ENCODE measurements around the gene WWC2. TPM values are rescaled to one million over a fixed set of nuclear protein-coding genes. Genes with fewer than 3 reads are reported as not detected.

WWC2 gene
- total RNA-seq, 1 experiment from 2014 or later, result 80.3 TPM

GRCh38 chr4:183178201-183178600 is 79.1 kb downstream of the WWC2 start:
- ChIA-PET POLR2A (no interaction called here), CTCF (no interaction called here)
- no peaks in the 10 kb centered on the region for H3K36me3 ChIP-seq (ENCODE audit: control insufficient read depth, insufficient read depth, low read length)
- ATAC-seq, result no peak
- in situ Hi-C loops (cut with HindIII; ENCODE audit: low pct_unique_long_range_greater_than_20kb, low sequenced_read_pairs) (no loop called here), intact Hi-C loops (cut with micrococcal nuclease; ENCODE audit: unreplicated experiment) (no loop called here)
- H3K4me1 ChIP-seq (ENCODE audit: control insufficient read depth, insufficient read depth, low read length), result peaks cover 61% of the 10 kb centered on the region
- H3K4me3 ChIP-seq (ENCODE audit: low read depth in 2 of 2, low read length in 2 of 2), result no peak overlapping the region
- BruUV-seq (replicated peaks), result no TSS peak
- no peaks in the 10 kb centered on the region for H3K27me3 ChIP-seq (ENCODE audit: control insufficient read depth, insufficient read depth, low read length)
- H3K9me3 ChIP-seq (ENCODE audit: control insufficient read depth, insufficient read depth, low read depth, low read length), result no peaks in the 10 kb centered on the region
- DNase-seq (ENCODE audit: low read depth, low spot score), result no peak
- TF ChIP-seq, protein P1, sequence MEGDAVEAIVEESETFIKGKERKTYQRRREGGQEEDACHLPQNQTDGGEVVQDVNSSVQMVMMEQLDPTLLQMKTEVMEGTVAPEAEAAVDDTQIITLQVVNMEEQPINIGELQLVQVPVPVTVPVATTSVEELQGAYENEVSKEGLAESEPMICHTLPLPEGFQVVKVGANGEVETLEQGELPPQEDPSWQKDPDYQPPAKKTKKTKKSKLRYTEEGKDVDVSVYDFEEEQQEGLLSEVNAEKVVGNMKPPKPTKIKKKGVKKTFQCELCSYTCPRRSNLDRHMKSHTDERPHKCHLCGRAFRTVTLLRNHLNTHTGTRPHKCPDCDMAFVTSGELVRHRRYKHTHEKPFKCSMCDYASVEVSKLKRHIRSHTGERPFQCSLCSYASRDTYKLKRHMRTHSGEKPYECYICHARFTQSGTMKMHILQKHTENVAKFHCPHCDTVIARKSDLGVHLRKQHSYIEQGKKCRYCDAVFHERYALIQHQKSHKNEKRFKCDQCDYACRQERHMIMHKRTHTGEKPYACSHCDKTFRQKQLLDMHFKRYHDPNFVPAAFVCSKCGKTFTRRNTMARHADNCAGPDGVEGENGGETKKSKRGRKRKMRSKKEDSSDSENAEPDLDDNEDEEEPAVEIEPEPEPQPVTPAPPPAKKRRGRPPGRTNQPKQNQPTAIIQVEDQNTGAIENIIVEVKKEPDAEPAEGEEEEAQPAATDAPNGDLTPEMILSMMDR (IDR thresholded peaks at IDR 0.05), result no peak
- TF ChIP-seq POLR2AphosphoS5 (IDR thresholded peaks at IDR 0.05; ENCODE audit: low read depth, low read length) (no peak), SIN3A (IDR thresholded peaks at IDR 0.05; ENCODE audit: borderline replicate concordance, insufficient read depth, low read depth, low read length) (no peak), TCF7L2 (IDR thresholded peaks at IDR 0.05; ENCODE audit: low read depth, low read length) (no peak), REST (IDR thresholded peaks at IDR 0.05; ENCODE audit: insufficient read depth in 1 of 2, low read depth in 2 of 2, low read length in 1 of 2) (no peak)
- H3K27ac ChIP-seq (ENCODE audit: low read length), result no peak overlapping the region

DNA sequence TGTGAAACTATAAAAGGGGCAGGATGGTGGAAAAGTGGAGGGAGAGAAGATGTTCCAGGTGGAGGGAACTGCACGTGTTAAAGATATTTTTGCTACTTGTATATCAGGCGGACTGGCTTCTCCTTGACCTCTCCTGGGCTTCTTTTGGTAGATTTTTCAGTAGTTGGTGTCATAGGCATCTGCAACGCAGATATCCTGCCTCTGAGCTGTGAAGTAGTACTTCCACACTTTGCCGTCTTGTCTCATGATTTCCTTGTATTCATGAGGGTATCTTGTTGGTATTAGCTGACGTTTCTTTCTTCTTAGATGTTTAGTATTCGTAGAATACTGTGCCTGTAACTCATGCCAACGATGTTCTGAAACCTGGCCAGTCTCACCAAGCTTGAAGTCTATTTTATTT is 81.0 kb downstream of the WWC2 start:
- ChIA-PET CTCF (no interaction called here), POLR2A (no interaction called here)
- no peaks in the 10 kb centered on the region for H3K27me3 ChIP-seq (ENCODE audit: control insufficient read depth, insufficient read depth, low read length)
- H3K9me3 ChIP-seq (ENCODE audit: control insufficient read depth, insufficient read depth, low read depth, low read length), result no peaks in the 10 kb centered on the region
- H3K36me3 ChIP-seq (ENCODE audit: control insufficient read depth, insufficient read depth, low read length), result no peaks in the 10 kb centered on the region
- H3K4me3 ChIP-seq (ENCODE audit: low read depth in 2 of 2, low read length in 2 of 2), result no peak overlapping the region
- TF ChIP-seq, protein P1 (IDR thresholded peaks at IDR 0.05), result no peak
- TF ChIP-seq POLR2AphosphoS5 (IDR thresholded peaks at IDR 0.05; ENCODE audit: low read depth, low read length) (no peak), SIN3A (IDR thresholded peaks at IDR 0.05; ENCODE audit: borderline replicate concordance, insufficient read depth, low read depth, low read length) (no peak), REST (IDR thresholded peaks at IDR 0.05; ENCODE audit: insufficient read depth in 1 of 2, low read depth in 2 of 2, low read length in 1 of 2) (no peak), TCF7L2 (IDR thresholded peaks at IDR 0.05; ENCODE audit: low read depth, low read length) (no peak)
- ATAC-seq, result no peak
- no peak overlapping the region for H3K27ac ChIP-seq (ENCODE audit: low read length)
- in situ Hi-C loops (cut with HindIII; ENCODE audit: low pct_unique_long_range_greater_than_20kb, low sequenced_read_pairs), result no loop called here
- no peak for DNase-seq (ENCODE audit: low read depth, low spot score)
- peaks cover 51% of the 10 kb centered on the region for H3K4me1 ChIP-seq (ENCODE audit: control insufficient read depth, insufficient read depth, low read length)
- BruUV-seq (replicated peaks), result no TSS peak
- intact Hi-C loops (cut with micrococcal nuclease; ENCODE audit: unreplicated experiment), result no loop called here
